LNCaP clone FGC (cell line): Measurements from ENCODE around the gene PLAAT2.

Experiments used
- DNase-seq: peaks from one replicate; pipeline ENCODE4 v3.0.0-alpha.2; 2011; ENCODE audit warnings: low read depth
- H3K4me3 ChIP-seq: 2 replicates; pipeline ENCODE4 v1.5.1; 2011; ENCODE audit warnings: mild to moderate bottlenecking, low read depth, low read length, control low read depth
- TF ChIP-seq, protein P1 (sequence below): IDR thresholded peaks from 2 replicates; pipeline ENCODE4 v1.5.1; 2012; ENCODE audit warnings: mild to moderate bottlenecking; ENCODE audit not compliant: control insufficient read depth, insufficient read depth; ENCODE audit errors: extremely low read depth

Gene PLAAT2

DNA sequence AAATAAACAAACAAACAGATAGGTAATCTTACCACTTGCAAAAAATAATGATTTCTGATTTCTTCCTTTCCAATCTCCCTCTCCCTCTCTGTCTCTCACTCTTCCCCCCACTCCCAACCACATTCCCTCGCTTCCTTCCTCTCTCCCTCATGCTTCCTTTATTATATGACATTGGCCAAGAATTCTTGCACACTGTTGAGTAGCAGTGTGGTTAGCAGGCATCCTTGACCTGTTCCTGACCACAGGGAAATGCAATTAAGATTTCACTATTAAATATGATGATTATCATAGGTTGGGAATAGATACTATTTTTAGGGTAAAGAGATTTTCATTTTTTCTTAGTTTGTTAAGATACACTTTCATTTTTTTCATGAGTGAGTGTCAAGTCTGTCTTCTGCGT is 41.3 kb downstream of the PLAAT2 start:
- no peak overlapping the region for H3K4me3 ChIP-seq
- TF ChIP-seq, protein P1, sequence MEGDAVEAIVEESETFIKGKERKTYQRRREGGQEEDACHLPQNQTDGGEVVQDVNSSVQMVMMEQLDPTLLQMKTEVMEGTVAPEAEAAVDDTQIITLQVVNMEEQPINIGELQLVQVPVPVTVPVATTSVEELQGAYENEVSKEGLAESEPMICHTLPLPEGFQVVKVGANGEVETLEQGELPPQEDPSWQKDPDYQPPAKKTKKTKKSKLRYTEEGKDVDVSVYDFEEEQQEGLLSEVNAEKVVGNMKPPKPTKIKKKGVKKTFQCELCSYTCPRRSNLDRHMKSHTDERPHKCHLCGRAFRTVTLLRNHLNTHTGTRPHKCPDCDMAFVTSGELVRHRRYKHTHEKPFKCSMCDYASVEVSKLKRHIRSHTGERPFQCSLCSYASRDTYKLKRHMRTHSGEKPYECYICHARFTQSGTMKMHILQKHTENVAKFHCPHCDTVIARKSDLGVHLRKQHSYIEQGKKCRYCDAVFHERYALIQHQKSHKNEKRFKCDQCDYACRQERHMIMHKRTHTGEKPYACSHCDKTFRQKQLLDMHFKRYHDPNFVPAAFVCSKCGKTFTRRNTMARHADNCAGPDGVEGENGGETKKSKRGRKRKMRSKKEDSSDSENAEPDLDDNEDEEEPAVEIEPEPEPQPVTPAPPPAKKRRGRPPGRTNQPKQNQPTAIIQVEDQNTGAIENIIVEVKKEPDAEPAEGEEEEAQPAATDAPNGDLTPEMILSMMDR: no peak
- no peak for DNase-seq

DNA sequence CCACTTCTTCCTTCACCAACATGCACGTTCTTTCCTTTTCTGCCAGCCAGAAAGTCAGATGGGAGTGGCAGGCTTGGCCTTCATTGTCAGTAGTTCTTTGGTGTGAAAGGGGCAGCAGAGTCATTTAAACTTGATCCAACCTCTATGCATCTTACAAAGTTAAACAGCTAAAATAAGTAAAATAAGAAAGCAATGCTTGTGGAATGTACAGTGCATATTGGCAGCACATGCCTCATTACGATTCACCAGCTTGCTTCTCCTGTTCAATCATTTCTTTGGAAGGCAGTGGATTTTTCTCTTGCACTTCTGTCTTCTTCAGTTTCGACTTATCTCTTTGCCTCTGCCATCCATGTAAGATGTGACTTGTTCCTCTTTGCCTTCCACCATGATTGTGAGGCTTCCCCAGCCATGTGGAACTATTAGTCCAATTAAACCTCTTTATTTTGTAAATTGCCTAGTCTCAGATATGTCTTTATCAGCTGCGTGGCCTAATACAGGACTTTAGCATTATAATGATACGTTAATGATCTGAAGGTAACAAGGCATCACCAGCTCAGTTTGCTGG is 42.5 kb downstream of the PLAAT2 start:
- H3K4me3 ChIP-seq: no peak overlapping the region
- no peak for DNase-seq
- TF ChIP-seq, protein P1: no peak

- TF ChIP-seq, protein P1: no peak
- DNase-seq: no peak
Measured at GRCh38 chr11:63518548-63518947, 44.6 kb downstream of the PLAAT2 start.

GRCh38 chr11:63517156-63517555 is 46.0 kb downstream of the PLAAT2 start:
- TF ChIP-seq, protein P1: no peak
- no peak for DNase-seq
- no peak overlapping the region for H3K4me3 ChIP-seq

More at GRCh38 chr11:63518548-63518947, 44.6 kb downstream of the PLAAT2 start:
- H3K4me3 ChIP-seq: no peak overlapping the region

DNA sequence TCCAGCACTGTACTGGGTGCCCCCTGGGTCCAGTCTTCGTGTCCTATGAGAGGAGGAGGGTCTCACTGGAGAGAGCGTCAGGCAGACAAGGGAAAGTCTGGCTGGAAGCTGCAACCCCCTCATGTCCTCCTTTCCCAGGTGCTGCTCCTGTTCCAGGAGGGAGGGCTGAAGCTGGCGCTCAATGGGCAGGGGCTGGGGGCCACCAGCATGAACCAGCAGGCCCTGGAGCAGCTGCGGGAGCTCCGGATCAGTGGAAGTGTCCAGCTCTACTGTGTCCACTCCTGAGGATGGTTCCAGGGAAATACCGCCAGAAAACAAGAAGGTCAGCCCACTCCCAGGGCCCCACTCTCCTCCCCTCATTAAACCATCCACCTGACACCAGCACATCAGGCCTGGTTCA is 47.1 kb downstream of the PLAAT2 start:
- TF ChIP-seq, protein P1: no peak
- DNase-seq: no peak
- no peak overlapping the region for H3K4me3 ChIP-seq

DNA sequence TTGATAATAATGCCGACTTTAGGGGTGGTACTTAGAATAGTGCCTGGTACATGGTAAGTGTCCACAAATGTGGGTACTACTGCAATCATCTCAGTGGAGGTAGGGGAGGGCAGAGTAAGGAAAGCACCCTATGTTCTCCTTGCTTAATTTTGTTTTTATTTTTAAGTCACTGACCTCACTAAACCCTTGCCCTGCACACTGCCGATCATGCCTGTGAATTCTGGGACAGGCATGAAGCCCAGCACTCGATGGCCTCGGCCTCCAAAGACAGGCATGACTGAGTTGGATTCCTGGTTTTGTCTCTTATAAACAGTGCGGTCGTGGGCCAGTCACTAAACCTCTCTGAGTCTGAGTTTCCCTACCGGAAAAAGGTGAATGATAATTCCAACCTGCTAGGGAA is 50.4 kb downstream of the PLAAT2 start:
- TF ChIP-seq, protein P1: no peak
- no peak overlapping the region for H3K4me3 ChIP-seq
- DNase-seq: no peak

GRCh38 chr11:63511048-63511748 is 52.0 kb downstream of the PLAAT2 start:
- DNase-seq: no peak
- TF ChIP-seq, protein P1: no peak
- H3K4me3 ChIP-seq: no peak overlapping the region
